ENCODE data around the gene CDKN1C.

CDKN1C gene

GRCh38 chr11:2885678-2886081 lies at the start of gene CDKN1C:
TSS of gene CDKN1C (minus strand) at chr11:2885775. CDS start at chr11:2885456, 319 bp downstream.
- DNase-seq: peak; percentile 68

GRCh38 chr11:2934611-2935239 lies 49.1 kb upstream of the CDKN1C start:
- DNase-seq: no peak

- no peak for DNase-seq
Observed at GRCh38 chr11:2934021-2934550, 48.5 kb upstream of the CDKN1C start.

GRCh38 chr11:2933375-2934020 lies 47.9 kb upstream of the CDKN1C start:
- no peak for DNase-seq

GRCh38 chr11:2932850-2933251 lies 47.3 kb upstream of the CDKN1C start:
- DNase-seq: no peak

GRCh38 chr11:2931771-2932738 lies 46.5 kb upstream of the CDKN1C start:
- DNase-seq: no peak

- DNase-seq: no peak
Observed at GRCh38 chr11:2931420-2931746, 45.8 kb upstream of the CDKN1C start.

- DNase-seq: no peak
Observed at GRCh38 chr11:2930704-2931419, 45.3 kb upstream of the CDKN1C start.

GRCh38 chr11:2929950-2930703 lies 44.6 kb upstream of the CDKN1C start:
- DNase-seq: peak; percentile 17

- peak; percentile 23 for DNase-seq
Observed at GRCh38 chr11:2929531-2929949, 44.0 kb upstream of the CDKN1C start.

- DNase-seq: peak; percentile 33
Observed at GRCh38 chr11:2928605-2929530, 43.3 kb upstream of the CDKN1C start, which contains the start of gene PHLDA2. TSS of gene PHLDA2 (minus strand) at chr11:2929420. CDS start at chr11:2929364, 56 bp downstream.

GRCh38 chr11:2927851-2928604 lies 42.5 kb upstream of the CDKN1C start:
- no peak for DNase-seq

GRCh38 chr11:2927121-2927800 lies 41.7 kb upstream of the CDKN1C start:
- no peak for DNase-seq

- DNase-seq: no peak
Observed at GRCh38 chr11:2926611-2927051, 41.1 kb upstream of the CDKN1C start.

GRCh38 chr11:2924821-2925675 lies 39.5 kb upstream of the CDKN1C start:
- DNase-seq: no peak

- no peak for DNase-seq
Observed at GRCh38 chr11:2924381-2924780, 38.8 kb upstream of the CDKN1C start.

GRCh38 chr11:2923446-2924375 lies 38.1 kb upstream of the CDKN1C start:
- no peak for DNase-seq
